GM11168 (cell line): Measurements from ENCODE around the gene HLX.

Experiments
- in situ Hi-C: fragments of 300-500 bp; cut with MboI; formaldehyde crosslinking; loops from one replicate; pipeline ENCODE4 v1.12.0; 2022; ENCODE audit warnings: low sequenced_read_pairs; ENCODE audit not compliant: unreplicated experiment

The HLX gene

DNA sequence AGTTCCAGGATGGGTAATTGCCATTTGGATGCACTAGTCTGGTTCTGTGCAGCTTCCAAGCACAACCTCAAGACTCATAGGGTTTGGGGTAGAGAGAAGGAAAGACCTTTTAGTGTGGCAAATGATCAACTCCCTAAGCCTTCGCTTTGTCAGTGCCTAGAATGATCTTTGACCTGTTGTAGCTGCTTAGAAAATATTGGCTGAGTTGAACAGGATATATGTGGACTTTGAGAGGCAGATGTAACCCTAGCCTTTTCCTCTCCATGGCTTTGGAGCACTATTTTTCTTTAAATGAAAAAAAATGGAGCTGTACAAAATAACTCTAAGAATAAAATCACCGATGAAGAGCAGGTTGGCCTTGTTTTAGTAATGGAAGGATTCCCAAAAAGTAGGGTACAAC lies 41.7 kb downstream of the HLX start:
- in situ Hi-C loops, result no loop called here

GRCh38 chr1:220921498-220921897 lies 42.3 kb downstream of the HLX start:
- in situ Hi-C loops, result no loop called here

GRCh38 chr1:220921971-220922635 lies 42.9 kb downstream of the HLX start:
- in situ Hi-C loops, result no loop called here

GRCh38 chr1:220922951-220923350 lies 43.7 kb downstream of the HLX start:
- in situ Hi-C loops, result no loop called here

- in situ Hi-C loops, result no loop called here
Measured at GRCh38 chr1:220924331-220924970, 45.2 kb downstream of the HLX start.

GRCh38 chr1:220925707-220926106 lies 46.5 kb downstream of the HLX start:
- in situ Hi-C loops, result no loop called here

DNA sequence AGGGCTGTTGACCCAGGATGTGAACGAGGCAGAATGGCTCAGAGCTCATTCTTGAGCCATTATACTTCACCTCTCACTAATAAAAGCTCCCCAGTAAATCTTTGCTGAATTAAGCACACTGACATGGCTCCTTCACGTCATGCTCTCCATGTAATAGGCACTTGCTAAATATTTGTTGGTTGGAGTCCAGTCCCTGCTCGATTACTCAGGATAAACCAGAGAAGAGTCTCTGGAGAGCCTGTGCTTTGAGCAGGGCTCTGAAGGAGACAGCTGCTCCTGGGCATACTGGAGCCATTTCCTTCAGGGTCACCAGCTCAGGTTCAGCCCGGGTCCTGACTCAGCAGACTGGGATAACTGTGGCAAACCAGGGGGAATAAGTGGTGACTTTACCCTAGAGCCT lies 46.9 kb downstream of the HLX start:
- in situ Hi-C loops, result no loop called here

- in situ Hi-C loops, result no loop called here
Measured at GRCh38 chr1:220927442-220927841, 48.2 kb downstream of the HLX start.

DNA sequence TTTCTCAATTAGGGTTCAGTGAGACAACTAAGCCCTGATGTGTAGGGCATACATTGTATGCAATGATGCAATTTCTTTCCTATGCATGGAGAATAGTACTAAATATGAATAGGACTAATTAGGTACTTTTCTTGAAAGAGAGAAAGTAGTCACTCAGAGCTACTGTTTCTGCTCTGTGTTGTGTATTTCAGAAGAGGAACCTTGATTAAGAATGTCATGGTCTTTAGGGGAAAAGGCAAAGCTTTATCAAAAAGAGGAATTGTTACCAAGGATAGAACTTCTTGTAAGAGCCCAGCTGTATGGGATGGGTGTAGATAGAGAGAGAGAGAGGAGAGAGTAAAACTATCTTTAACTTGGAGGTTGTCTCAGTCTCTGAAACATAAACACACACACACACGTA lies 49.1 kb downstream of the HLX start:
- in situ Hi-C loops, result no loop called here

DNA sequence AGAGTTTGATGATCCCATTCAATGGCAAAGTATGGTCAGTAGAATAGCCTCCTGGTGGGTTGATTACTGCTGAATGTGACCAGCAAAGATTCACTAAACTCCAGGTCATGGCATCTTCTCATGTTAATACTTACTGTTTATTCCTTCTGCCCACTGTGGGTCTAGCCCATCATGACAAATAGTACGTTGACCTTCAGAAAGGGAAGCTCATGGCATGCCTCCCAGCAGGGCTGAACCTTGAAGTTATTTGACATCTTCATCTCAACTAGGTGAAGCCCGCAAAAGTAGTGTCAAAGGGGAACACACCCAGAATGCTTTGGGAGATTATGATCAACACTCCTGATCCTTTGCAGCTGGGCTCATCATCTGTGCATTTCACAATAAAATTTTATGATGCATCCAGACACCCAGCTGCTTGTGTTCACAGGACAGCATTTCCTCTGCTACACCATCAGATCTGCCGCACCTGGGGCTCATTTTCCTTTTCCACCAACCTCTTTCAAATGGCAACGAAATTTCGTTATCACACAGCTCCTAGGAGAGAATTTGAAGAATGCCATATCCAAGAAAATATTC lies 49.6 kb downstream of the HLX start:
- in situ Hi-C loops, result no loop called here

DNA sequence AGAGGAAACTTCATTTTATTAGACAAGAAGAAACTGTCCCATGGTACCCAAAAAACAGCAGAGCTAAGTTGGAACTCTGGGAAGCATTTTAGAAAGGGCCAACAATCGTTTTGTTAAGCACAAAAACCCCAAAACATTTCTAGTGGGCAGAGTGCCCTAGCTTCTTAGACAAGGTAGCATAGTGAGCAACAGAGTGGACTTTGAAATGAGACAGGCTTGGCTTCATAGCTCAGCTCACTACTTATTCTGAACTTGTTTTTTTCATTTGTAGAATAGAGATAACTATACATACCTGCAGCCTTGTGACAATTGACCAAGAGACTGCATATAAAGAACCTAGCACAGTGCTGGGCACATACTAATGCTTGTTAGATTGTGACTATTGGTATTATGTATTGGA lies 50.1 kb downstream of the HLX start:
- in situ Hi-C loops, result no loop called here
